ENCODE measurements around the gene NUDT21. TPM values are rescaled to one million over a fixed set of nuclear protein-coding genes. Genes with fewer than 3 reads are reported as not detected.

Gene NUDT21
- total and polyA plus RNA-seq, 11 donors, result 10.9 to 74.3 (median 61.7) TPM

GRCh38 chr16:56389554-56389953, 61.6 kb downstream of the NUDT21 start:
- Histone ChIP-seq H3K4me1 (no peaks in the 10 kb centered on the region), H3K27me3 (no peaks in the 10 kb centered on the region), H3K27ac (no peak overlapping the region), H3K9me3 (no peaks in the 10 kb centered on the region), H3K36me3 (peaks cover 0 to 92% (median 77%) of the 10 kb centered on the region in 9 donors), H3K4me3 (no peak overlapping the region)
- TF ChIP-seq POLR2A (IDR thresholded peaks at IDR 0.05) (no peak), CTCF (IDR thresholded peaks at IDR 0.05) (no peak)
- intact Hi-C loops (cut with DNase I), result no loop called here
- 84 to 97% (median 90%) methylated on average over 3 of the region's 3 CpGs for WGBS, 4 donors
- DNase-seq, result no peak
- no peak for ATAC-seq

- Histone ChIP-seq H3K27me3 (no peaks in the 10 kb centered on the region), H3K4me1 (peaks cover 0 to 12% (median 0%) of the 10 kb centered on the region in 12 donors), H3K9me3 (no peaks in the 10 kb centered on the region), H3K4me3 (no peak overlapping the region), H3K36me3 (peaks cover 0 to 99% (median 91%) of the 10 kb centered on the region in 9 donors), H3K27ac (no peak overlapping the region)
- no peak for ATAC-seq
- no peak for DNase-seq
- intact Hi-C loops (cut with DNase I), result no loop called here
- TF ChIP-seq POLR2A (IDR thresholded peaks at IDR 0.05) (no peak), CTCF (IDR thresholded peaks at IDR 0.05) (no peak)
Observed at GRCh38 chr16:56388209-56388608, 62.9 kb downstream of the NUDT21 start.

- Histone ChIP-seq H3K36me3 (peaks cover 0 to 100% (median 94%) of the 10 kb centered on the region in 9 donors), H3K4me1 (peaks cover 0 to 14% (median 0%) of the 10 kb centered on the region in 12 donors), H3K9me3 (peaks cover 0 to 6% (median 0%) of the 10 kb centered on the region in 12 donors), H3K4me3 (no peak overlapping the region), H3K27ac (no peak overlapping the region), H3K27me3 (no peaks in the 10 kb centered on the region)
- WGBS, 4 donors, result 74 to 99% (median 96%) methylated on average over 3 of the region's 3 CpGs
- TF ChIP-seq POLR2A (IDR thresholded peaks at IDR 0.05) (no peak), CTCF (IDR thresholded peaks at IDR 0.05) (no peak)
- no peak for DNase-seq
- ATAC-seq, result no peak
- intact Hi-C loops (cut with DNase I), result no loop called here
Observed at GRCh38 chr16:56387396-56387795, 63.7 kb downstream of the NUDT21 start.

GRCh38 chr16:56384074-56384721, 66.9 kb downstream of the NUDT21 start:
- intact Hi-C loops (cut with DNase I), result no loop called here
- H3K27ac ChIP-seq, result no peak overlapping the region
- peaks cover 0 to 25% (median 10%) of the 10 kb centered on the region in 12 donors for H3K9me3 ChIP-seq
- H3K36me3 ChIP-seq, result peaks cover 0 to 100% (median 92%) of the 10 kb centered on the region in 9 donors
- no peaks in the 10 kb centered on the region for H3K27me3 ChIP-seq
- H3K4me1 ChIP-seq, result peaks cover 0 to 14% (median 0%) of the 10 kb centered on the region in 12 donors
- no peak for DNase-seq
- ATAC-seq, result peak in 3 of 4 donors; percentile 26 to 65 (median 36)
- no peak for TF ChIP-seq POLR2A (IDR thresholded peaks at IDR 0.05)
- TF ChIP-seq CTCF (IDR thresholded peaks at IDR 0.05), result no peak
- H3K4me3 ChIP-seq, result no peak overlapping the region
- 84 to 95% (median 93%) methylated on average over 4 of the region's 4 CpGs for WGBS, 4 donors
